HG02571 (cell line): ENCODE results near the gene MIX23.
A peak's percentile ranks its signal among the peaks of the same experiment; 100 is the strongest.

Experiments used
- ATAC-seq: cut with Tn5 transposase; IDR thresholded peaks from one replicate; pipeline ENCODE4 v1.9.1; 2021; ENCODE audit warnings: mild to moderate bottlenecking, moderate library complexity; ENCODE audit not compliant: unreplicated experiment

MIX23 gene

DNA sequence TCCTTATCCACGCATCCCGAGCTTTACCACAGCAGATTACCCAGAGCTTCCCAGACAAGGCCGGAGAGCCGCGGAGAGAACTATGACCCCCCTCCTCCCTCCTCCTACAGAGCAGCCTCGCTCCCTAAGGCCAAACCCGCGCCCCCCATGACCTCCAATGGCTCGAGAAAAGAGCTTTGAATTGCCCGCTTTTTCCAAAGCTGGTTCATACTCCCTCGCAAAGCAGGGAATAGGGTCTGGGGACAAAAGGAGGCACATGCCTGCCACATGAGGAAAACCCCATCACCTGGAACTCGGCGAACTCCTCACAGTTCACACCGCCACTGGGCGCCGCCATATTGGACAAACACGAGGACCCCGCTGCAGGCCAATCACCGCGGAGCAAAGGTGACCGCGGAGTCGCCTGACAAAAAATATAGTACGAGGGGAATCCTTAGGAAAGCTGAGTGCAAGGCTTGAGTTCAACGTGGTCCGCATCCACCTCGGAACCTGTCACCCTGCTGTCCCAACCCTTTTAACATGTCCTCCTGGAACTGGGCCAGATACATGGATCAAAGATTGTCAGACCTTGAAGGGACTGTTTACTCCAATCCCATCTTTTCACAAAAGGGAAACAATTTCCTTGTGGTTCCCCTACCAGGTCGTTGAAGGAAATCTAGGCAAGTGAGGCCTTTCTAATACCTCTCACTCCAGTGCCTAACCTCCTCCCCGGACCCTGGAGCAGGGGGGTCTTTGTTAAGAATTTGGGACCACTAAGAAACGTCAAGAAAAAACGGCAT is at the start of gene MIX23:
Gene MIX23, minus strand, starts transcription at position 344 of the 779 bp plus-strand sequence. Its CDS starts 7 bp downstream, at position 337.
- peak; percentile 33 for ATAC-seq

GRCh38 chr3:122430371-122430770 is 47.3 kb upstream of the MIX23 start:
- no peak for ATAC-seq

DNA sequence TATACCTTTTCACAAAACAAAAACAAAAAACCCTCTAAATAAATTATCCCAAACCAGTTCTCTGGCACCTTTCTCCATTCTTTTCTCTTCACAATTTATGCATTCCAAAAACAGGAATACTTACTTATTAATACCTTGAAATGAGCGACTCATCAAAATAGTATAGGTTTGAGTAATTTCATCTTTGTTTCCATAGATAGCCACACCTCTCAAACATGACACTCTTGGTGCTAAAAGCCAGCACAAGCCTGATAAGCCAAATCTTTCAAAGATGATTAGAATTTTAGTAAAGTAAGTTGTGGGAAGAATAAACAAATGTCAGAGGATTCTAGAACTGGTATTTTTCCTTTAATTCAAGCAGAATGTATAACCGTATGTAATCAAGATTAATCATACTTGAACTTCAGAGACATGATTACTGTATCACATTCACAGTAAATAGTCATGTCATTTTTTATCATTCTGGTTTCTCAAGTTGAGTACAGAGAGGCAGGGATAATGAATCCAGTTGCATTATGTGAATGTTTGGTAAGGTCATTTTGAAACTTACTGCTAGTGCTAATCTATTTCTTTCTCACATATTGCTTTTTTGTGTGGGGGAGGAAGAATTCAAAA is 44.9 kb upstream of the MIX23 start:
- ATAC-seq: no peak

DNA sequence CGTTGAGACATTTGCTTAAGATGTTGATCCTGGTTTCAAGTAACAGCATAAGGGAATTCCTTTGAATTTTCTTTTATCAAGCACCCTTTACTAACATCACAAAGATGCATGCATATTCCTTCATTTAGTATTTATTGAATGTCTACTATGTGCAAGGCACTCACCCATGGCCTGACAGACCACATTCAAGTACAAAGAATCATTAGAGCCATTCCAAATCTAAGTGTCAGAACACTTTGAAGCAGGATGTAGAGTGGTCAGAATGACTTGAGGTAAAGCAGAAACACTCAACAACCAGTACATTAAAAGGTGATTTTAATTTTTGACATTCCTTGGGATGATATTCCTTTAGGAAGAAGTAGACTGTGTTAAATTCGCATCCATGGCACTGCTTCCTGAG is 38.8 kb upstream of the MIX23 start:
- no peak for ATAC-seq

DNA sequence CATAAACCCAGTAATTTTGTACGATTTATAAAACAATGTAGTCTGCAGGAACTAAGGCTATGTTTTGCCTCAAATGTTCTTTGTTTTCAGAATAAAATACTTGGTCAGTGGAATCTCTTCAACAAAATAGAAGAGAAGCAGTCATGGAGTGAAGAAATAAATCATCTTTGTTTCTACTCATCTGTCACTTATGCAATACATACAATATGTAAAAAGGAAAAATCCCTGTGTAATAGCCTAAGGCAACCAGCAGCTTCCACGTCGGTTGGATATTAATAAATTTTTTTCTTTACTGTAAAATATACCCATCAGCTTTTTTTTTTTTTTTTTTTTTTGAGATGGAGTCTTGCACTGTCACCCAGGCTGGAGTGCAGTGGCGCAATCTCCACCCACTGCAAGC is 38.1 kb upstream of the MIX23 start:
- ATAC-seq: no peak

- ATAC-seq: no peak
These were observed 33.9 kb upstream of the MIX23 start for GRCh38 chr3:122416966-122417365.

DNA sequence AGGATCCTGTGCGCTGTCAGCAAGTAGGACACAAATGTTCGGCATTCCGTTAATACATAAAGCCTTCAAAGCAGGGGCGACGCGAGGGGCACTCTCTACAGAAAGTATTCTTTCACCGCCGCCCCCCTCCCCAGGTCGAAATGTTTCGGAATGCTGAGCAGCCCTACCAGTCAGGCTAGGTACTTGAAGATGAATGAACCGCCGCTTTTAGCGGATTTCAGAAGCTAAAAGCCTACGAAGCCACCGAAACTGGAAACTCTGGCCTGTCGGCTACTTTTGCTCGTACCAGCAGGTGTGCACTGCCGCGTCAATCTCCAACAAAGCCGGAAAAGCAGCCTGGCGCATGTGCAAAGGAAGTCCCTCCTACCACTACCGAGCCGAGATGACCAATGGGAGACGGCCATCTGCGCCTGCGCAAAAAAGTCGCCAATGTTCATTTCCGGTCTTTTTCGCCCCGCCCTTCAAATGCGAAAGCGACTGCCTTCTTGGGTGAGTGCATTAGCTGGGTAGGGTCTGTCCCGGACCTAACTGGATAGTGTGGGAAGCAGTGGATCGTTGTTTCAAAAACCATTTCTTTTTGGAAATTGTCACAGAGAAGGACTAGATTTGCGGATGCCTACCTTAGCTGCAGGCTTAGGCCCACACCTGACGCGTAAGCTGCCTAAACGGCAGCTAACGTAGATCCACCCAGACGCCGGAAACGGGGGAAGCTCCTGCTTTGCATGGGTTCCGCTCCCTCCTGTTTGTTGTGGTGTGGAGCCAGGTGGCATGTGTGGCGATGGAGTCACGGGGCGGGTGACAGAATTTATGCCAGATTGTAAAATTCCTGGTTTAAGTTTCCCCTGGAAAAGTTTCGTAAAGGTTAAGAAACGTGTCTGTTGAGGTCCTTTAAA is 33.0 kb upstream of the MIX23 start, which contains the start of gene WDR5B:
Gene WDR5B, minus strand, starts transcription at position 301 of the 893 bp plus-strand sequence. CDS start 534 bp downstream, outside the sequence.
- peak; percentile 87 for ATAC-seq

DNA sequence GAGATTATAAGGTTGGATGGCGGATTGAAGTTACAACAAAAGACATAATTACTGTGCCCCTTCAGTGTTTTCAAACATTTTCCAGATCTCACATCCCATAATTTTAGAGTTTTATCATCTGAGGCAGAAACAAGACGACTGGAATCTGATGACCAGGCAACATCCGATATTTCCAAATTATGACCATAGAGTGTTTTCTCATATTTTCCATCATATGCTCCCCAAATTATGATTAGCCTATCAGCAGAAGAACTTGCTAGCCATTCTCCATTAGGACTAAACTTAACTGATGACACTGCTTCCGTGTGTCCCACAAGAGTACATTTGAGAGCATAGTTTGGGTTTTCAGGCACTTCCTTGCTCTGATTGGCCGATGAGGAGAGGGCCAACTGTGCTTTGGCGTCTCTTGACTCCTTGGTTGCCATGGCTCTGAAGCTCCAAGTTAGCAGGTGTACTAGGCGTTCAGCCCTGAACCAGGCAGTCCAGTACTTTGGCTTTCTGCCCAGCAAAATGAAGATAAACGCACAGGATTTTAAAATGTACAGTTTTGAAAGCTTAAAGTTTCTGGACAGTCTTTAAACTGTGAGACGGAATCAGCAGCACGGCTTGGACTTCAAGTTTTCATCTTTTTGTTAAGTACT is 32.2 kb upstream of the MIX23 start:
- peak; percentile 44 for ATAC-seq

- ATAC-seq: no peak
These were observed 31.4 kb upstream of the MIX23 start for GRCh38 chr3:122414391-122414790.

GRCh38 chr3:122410639-122411038 is 27.6 kb upstream of the MIX23 start:
- no peak for ATAC-seq

DNA sequence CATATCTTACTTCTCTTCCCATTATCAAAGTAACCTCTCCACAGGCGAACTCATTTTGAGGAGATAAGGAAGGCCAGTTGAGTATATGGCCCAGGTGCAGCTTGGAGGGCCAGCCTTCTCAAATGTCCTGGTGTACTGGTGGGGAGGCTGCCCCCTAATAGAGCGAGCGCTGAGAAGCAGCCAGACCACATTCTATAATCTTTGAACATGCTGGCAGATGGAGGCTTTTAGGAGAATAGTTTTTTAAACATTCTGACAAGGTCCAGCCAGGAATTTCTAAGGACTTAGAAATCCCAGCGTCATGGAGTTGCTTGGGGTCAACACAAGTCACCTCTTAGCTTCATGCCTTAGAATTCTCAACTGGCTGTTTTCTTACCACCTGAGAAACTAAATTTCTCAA is 27.1 kb upstream of the MIX23 start:
- ATAC-seq: no peak

GRCh38 chr3:122409446-122409845 is 26.4 kb upstream of the MIX23 start:
- ATAC-seq: no peak

DNA sequence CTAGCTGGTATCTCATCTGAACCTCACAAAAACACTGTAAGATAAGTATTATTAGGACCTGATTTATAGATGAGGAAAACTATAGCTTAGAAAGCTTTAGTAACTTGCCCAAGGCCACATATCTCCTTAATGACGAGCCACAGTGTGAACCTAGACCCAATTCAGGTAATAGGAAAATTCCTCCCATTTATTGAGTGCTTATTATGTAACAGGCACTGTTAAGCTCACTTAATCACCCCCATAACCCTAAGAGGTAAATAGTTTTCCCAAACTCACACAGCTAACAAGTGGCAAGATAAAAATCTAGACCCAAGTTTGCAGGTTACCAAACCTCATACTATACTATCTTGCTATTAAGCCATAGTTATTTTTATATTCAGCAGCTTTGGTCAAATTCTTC is 24.9 kb upstream of the MIX23 start:
- ATAC-seq: no peak

- ATAC-seq: no peak
These were observed 23.2 kb upstream of the MIX23 start for GRCh38 chr3:122406198-122406597.

DNA sequence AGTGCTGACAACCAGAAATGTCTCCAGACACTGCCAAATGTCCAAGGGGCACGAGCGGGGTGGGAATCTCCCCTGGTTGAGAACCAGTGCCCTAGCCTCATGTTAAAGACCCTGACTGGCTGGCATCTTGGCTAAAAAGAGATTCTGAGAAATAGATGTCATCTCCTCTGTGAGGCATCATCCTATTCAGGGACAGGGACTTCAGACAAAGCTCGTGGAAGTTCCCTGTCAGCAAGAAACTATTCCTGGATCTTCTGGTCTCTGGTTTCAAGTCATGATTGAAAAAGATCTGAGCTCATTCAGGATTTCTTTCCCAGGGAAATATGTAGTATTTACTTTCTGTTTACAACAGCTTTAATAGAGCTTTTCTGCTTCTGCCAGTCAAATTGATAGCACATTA is 22.0 kb upstream of the MIX23 start:
- ATAC-seq: no peak

DNA sequence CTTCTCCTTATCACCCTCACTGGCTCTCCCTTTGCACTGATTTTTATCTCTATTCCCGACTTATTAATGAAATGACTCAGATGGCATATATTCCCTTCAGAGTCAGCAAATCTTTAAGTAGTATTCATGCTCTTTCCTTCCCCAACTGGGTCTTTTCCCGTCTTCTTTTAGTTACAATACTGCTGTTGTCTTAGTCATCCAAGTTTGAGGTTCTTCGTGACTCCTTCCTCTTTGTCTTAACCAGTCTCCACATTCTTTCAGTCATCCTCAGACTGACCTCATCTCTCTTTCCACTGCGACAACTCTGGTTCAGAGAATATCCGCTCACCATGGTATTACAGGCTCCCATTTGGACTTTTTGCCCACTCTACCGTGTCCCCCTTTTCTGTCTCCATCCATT is 20.5 kb upstream of the MIX23 start:
- no peak for ATAC-seq

- ATAC-seq: no peak
These were observed 15.9 kb upstream of the MIX23 start for GRCh38 chr3:122398920-122399319.

DNA sequence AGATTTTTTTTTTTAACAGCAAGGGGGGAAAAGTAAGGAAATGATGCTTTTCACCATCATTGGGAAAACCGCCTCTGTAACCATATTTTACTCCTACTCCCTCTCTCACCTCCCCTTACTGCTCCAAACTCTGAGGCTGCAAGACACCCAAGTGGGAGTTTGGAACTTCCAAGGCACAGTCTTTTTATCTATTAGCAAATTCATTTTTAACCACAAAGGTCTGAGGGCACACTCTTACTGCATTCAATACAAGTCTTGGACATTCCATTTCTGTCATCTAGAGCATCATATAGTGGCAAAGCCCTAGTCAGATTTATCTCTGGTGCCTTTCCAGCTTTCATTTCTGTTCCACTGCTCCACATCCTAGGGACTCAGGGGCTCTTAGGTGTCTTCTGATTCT is 14.2 kb upstream of the MIX23 start:
- no peak for ATAC-seq

DNA sequence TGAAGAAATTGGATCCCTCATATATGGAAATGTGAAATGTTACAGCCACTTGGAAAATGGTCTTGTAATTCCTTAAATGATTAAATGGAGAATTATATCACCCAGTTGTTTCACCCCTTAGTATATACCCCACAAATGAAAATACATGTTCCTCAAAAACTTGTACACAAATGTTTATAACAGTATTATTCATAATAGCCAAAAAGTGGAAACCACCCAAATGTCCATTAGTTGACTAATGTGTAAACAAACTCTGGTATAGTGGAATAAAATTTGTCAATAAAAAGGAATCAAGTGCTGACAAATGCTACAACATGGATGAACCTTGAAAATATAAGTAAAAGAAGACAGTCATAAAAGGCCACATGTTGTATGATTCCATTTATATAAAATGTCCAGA is 13.5 kb upstream of the MIX23 start:
- ATAC-seq: no peak

DNA sequence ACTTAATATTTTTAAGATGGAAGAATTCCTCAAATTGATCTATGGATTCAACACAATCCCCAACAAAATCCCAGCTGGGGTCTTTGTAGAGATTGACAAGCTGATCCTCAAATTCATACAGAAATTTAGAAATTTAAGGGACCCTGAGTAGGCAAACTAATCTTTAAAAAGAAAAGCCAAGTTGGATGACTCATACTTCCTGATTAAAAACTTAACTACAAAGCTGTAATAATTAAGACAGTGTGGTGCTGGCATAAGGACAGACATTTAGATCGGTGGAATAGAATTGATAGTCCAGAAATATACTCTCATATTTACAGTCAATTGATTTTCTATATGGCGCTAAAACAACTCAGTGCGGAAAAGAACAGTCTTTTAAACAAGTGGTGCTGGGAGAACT is 12.6 kb upstream of the MIX23 start:
- no peak for ATAC-seq

DNA sequence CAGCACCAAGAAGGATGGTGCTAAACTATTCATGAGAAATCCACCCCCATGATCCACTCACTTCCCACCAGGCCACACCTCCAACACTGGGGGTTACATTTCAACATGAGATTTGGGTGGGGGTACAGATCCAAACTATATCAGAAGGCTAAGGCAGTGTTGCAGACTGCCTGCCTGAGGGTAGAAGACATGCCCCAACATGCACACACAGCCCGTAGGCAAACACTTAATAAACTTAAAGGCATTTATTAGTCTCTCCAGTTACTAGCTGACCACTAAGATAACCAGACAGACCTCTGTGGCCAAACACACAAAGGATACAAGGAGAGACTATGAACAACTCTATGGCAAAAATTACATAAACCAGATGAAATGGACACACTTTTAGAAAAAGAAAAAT is 11.1 kb upstream of the MIX23 start:
- no peak for ATAC-seq
